GM21367 (cell line): ENCODE results near the gene PGBD2.
"Not testable (repeated sequence)": the region's sequence is repeated elsewhere in the genome, so short reads cannot be mapped to it uniquely, and the experiment has no call there.

Experiments used
- ATAC-seq: cut with Tn5 transposase; IDR thresholded peaks from one replicate; pipeline ENCODE4 v1.9.1; 2021; ENCODE audit not compliant: unreplicated experiment

The PGBD2 gene

GRCh38 chr1:248906009-248906752, at the start of gene PGBD2:
TSS of gene PGBD2 (plus strand) at chr1:248906235. CDS start at chr1:248913863, 7,628 bp downstream.
- ATAC-seq = peak; percentile 94

- ATAC-seq = no peak
Measured at GRCh38 chr1:248857201-248857600, 48.8 kb upstream of the PGBD2 start.

GRCh38 chr1:248857749-248858095, 48.3 kb upstream of the PGBD2 start:
- ATAC-seq = peak; percentile 1

GRCh38 chr1:248858096-248858890, 47.7 kb upstream of the PGBD2 start:
- peak; percentile 29 for ATAC-seq

GRCh38 chr1:248858891-248859889, 46.8 kb upstream of the PGBD2 start, which contains the start of gene ZNF692:
TSS of gene ZNF692 (minus strand) at chr1:248859085. CDS start at chr1:248858309, 776 bp downstream.
- ATAC-seq = peak; percentile 80

GRCh38 chr1:248860007-248860406, 46.0 kb upstream of the PGBD2 start:
- no peak for ATAC-seq

GRCh38 chr1:248861616-248862015, 44.4 kb upstream of the PGBD2 start:
- no peak for ATAC-seq

GRCh38 chr1:248862695-248862997, 43.4 kb upstream of the PGBD2 start:
- peak; percentile 5 for ATAC-seq

GRCh38 chr1:248862998-248863881, 42.8 kb upstream of the PGBD2 start:
- ATAC-seq = peak; percentile 66

- no peak for ATAC-seq
Measured at GRCh38 chr1:248871837-248872401, 34.1 kb upstream of the PGBD2 start.

GRCh38 chr1:248872752-248873408, 33.2 kb upstream of the PGBD2 start:
- ATAC-seq = peak; percentile 30

GRCh38 chr1:248873409-248873992, 32.5 kb upstream of the PGBD2 start:
- peak; percentile 82 for ATAC-seq

GRCh38 chr1:248873993-248874533, 32.0 kb upstream of the PGBD2 start:
- ATAC-seq = peak; percentile 39

GRCh38 chr1:248881261-248881660, 24.8 kb upstream of the PGBD2 start:
- ATAC-seq = no peak

- ATAC-seq = not testable (repeated sequence)
Measured at GRCh38 chr1:248882427-248882826, 23.6 kb upstream of the PGBD2 start.

- ATAC-seq = no peak
Measured at GRCh38 chr1:248884632-248885295, 21.3 kb upstream of the PGBD2 start.

- ATAC-seq = no peak
Measured at GRCh38 chr1:248885646-248886045, 20.4 kb upstream of the PGBD2 start.
